NCI-H2196 (cell line): ENCODE measurements around the gene FYN.

Experiments
- DNase-seq: peaks from one replicate; lab custom pipeline; 2025; ENCODE audit not compliant: unreplicated experiment; lab: John Stamatoyannopoulos, UW

The FYN gene

GRCh38 chr6:111732390-111732789 lies 140.9 kb downstream of the FYN start:
- no peak for DNase-seq

- no peak for DNase-seq
Measured at GRCh38 chr6:111731456-111732195, 141.6 kb downstream of the FYN start.

- no peak for DNase-seq
Measured at GRCh38 chr6:111730864-111731263, 142.4 kb downstream of the FYN start.

DNA sequence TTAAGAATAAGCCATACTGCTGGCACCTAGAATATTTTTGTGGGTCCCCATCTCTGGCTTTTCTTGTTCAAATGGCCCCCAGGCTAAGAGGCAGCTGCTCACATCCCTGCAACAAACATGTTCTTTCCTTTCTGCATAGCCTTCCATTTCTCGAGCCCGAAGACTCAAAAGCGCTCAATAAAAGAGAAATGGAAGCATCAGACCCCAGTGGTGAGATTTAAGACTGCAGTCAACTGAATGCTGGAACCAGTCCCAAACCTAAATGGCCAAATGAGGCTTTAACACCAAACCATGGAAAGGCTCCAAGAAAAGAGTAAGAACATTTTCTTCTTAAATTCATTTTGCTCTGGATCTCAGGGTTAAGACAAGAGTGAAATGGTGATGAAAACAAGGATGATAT lies 145.4 kb downstream of the FYN start:
- DNase-seq, result no peak

- DNase-seq, result no peak
Measured at GRCh38 chr6:111727041-111727440, 146.2 kb downstream of the FYN start.

DNA sequence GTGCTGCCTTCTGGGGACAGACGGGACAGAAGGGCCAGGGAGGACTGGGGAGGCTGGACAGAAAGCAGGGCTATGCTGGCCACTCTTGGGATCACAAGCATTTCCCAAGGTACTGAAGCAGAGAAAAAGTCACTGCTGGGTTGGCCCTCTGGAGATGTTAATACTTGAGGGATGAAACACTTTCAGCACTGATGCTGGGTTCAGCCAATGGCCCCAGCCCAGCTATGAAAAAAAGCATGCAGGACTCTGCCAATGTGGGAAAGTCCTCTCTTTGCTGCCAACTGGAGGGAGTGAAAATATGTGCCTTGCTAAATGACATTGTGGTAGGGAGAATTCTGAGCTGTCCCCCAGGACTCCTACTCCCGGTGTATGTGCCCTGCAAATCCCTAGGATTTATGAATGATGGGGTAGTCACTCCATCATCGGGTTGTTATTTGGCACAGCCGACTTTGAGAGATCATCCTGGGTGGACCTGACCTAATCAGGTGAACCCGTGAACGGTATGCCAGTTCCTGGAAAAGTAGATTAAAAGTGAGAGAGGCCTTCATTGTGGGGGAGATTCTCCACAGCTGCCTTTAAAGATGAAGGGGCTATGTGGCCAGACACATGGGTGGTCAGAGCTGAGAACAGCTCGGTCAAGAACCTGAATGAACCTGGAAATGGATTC lies 147.7 kb downstream of the FYN start:
- DNase-seq, result no peak

GRCh38 chr6:111724505-111724904 lies 148.7 kb downstream of the FYN start:
- DNase-seq, result no peak

- DNase-seq, result no peak
Measured at GRCh38 chr6:111724039-111724438, 149.2 kb downstream of the FYN start.

- no peak for DNase-seq
Measured at GRCh38 chr6:111723412-111723970, 149.8 kb downstream of the FYN start.

- DNase-seq, result no peak
Measured at GRCh38 chr6:111722179-111722731, 151.0 kb downstream of the FYN start.

GRCh38 chr6:111721753-111722154 lies 151.5 kb downstream of the FYN start:
- no peak for DNase-seq

GRCh38 chr6:111720931-111721496 lies 152.2 kb downstream of the FYN start:
- DNase-seq, result no peak

GRCh38 chr6:111718990-111719389 lies 154.3 kb downstream of the FYN start:
- no peak for DNase-seq

DNA sequence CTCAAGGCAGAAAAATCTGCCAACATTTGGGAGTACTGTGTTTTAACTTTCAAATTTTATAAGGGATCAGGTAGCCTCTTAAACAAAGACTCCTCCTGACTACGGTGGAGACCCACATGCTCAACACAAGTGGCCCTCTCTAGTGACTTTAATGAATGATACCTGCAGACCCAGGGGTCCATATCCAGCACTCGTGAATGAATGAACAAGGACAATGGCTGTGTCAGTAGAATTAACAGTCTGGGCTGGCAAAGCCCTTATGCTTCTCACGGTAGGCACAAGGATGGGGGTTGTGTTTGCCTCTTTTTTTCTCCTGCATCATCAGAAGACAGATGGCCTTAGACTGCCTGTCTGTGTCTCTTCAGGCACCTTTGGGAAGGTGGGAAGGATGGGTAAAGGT lies 154.9 kb downstream of the FYN start:
- DNase-seq, result no peak

DNA sequence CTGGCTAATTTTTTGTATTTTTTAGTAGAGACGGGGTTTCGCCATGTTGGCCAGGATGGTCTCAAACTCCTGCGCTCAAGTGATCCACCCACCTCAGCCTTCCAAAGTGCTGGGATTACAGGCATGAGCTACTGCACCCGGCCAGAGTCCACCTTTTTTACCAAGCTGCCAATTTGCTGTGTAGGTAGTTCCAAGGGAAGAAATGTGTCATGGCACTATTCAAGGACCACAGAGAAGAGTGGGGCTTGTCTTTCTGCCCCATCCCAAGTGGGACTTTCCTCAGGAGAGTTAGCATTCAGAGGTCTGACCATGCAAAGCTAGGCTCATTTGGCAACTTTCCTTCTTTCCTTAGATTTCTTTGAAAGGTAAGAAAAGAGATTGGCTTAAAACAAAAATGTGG lies 155.6 kb downstream of the FYN start:
- no peak for DNase-seq

DNA sequence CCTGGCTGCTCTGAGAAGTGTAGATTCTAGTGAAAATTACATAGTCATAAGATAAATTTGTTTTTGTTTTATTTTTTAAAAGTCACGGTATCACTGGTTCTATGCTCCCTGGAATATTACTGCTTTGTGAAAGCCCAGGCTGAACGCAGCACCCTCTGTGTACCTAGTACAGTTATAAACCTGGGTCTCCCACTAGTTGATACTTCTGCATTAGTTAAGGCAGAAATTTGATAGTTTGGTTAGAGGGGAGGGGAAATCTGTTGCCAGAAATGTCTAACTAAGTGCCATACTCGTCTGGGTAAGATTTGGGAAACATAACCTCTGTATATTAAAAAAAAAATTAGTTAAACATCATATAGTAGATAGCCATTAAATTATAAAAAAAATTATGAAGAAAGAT lies 156.9 kb downstream of the FYN start:
- no peak for DNase-seq

- DNase-seq, result peak; percentile 11
Measured at GRCh38 chr6:111715321-111715720, 157.9 kb downstream of the FYN start.

DNA sequence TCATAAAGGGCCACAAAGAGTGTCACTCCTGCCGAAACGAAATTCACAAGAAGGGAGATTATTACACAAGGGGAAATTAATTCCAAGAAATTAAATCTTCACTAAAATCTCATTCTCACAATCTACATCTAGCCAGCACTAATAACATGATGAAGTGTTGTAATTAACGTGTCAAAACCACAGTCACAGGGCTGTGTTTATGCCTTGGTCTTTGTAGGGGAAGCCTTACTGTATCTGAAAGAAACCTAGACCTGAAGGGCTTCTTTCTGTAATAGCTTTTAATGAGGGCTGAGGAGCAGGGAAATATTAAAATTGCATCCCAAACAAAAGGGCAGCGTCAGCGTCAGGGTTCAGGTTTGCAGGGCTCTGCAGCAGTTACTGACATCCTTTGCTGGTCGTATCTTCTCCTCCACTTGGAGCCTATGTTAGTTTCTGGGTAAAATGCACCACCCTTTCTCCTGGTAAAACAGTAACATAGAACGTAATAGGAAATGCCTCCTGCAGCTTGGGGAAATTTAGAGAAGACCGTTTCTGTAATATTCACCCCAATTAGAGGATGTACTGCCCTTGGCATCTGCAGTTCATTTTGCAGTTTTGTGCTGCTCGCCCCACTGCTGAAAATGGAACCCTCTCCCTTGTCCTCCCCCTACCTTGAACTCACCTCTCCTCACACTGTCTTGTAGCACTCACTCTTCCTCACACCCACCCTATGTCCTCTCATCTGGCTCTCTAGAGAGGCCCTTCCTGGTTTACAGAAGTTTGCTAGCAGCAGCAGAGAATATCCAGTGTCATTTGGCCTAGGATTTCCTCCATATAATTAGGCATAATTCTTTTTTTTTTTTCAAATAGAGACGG lies 158.6 kb downstream of the FYN start:
- DNase-seq, result no peak

DNA sequence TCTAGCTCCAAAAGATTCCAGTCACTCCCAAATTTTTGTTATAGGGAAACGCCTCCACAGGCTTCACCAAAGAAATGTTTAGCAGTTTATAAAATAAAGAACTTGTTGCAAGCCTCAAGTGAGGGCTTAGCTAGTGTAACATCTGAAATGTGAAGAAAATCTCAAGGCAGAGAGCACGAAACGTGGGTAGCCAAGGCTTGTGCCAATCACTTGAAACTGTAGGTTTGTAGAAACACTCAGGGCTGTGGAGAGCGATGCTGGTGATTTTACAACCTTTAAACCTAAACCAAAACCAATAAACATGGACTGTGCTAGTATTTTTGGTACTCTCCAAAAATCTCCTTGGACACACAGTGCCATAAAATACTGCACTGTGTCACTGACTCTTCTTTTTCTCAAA lies 159.4 kb downstream of the FYN start:
- no peak for DNase-seq

GRCh38 chr6:111713236-111713635 lies 160.0 kb downstream of the FYN start:
- no peak for DNase-seq
